ENCODE measurements around the gene CCNI. TPM values are rescaled to one million over a fixed set of nuclear protein-coding genes. Genes with fewer than 3 reads are reported as not detected.

CCNI gene
- polyA plus RNA-seq, 1 donor = 449 TPM

DNA sequence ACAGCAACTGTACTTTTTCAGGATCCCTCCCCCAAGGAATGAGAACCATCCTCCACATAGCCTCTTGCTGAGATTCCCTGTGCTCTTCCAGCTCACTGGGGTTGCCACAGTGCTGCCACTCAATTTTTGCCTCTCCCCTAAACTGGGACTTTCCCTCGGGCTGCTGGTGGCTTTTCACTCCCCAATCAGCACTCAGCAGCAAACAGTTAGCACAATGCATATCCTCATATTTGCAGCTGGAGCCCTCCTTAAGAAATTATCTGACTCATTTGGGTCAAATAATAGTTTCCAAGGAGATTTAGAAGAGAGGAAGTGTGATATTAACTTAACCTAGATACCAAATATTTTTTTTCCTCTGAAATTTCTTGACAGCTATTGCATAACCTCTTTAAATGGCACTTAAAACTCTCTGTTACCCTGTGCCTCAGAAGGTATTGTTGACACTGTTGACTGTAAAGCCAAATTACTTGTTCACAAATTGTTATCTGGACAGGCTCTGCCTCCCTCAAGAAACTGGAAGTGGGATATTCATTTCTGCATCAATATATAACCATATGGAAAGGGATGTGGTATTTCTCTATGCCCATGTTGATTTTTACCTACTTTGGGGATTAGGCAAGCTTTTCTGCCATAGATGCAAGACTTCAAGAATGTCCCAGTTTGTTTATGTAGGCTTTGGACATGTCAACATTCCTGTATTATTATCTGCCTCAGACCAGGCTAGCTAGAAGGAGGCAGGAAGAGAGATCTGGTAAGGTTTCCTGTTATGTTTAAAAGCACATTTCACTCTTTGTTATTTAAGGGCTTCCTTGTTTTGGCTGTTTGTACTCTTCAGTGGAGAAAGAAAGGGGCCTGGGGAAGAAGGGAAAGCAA lies 68.2 kb downstream of the CCNI start:
- DNase-seq = no peak

- no peak for DNase-seq
Observed at GRCh38 chr4:77006753-77007353, 68.9 kb downstream of the CCNI start.

DNA sequence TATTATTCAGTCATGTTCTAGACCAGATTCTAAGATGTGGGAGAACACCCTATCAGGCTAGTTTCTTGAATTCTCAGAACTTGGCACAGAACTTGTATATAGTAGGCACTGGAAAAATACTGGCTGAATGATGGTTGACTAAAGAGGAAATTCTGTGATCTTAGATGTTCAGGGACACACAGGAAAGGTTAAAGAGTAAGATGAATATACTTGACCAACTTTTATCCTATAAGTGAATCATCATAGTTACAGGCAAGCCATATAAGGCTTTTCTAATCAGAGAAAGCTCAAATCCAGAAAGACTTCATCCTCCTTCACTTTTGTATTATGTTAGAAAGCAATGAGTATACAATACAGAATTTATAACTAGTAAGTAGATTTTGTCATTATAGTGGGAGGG lies 72.4 kb downstream of the CCNI start:
- no peak for DNase-seq

DNA sequence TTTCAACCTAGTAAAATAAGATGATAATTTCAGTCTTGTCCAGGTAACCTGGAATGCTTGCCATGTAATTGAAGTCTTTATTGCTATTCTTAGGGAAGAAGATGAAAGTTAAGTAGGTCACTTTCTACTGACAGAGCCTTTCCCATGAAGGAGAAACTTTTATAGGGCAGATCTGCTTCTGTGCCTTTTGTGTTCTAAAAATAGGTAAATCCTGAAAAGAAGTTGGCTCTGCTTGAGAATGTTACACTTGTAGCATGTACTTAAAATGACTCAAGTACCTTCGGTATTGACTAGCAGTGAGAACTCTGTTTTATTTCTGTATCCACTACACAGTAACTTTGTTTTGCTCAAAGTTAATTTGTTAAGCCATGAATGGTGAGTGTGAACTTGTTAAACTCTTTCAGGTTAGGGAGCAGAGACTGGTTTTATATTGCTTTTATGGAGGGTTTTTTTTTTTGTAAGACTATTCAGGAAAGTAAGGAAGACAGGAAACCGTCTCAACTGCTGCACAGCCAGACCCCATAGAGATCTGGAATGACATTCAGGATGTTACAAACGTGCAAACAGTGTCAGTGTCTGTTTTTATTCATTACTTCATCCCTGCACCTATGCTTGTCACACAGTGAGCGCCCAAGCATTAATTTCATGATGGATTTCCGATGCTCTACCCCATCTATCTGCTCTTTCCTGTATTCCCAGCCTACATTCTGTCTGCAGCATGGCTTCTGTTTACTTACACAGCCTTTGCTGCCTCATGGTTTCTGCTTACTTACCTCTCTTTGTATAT lies 73.3 kb downstream of the CCNI start:
- DNase-seq = no peak

- no peak for DNase-seq
Observed at GRCh38 chr4:77001907-77002306, 73.9 kb downstream of the CCNI start.

GRCh38 chr4:76998251-76998901 lies 77.4 kb downstream of the CCNI start:
- DNase-seq = no peak

DNA sequence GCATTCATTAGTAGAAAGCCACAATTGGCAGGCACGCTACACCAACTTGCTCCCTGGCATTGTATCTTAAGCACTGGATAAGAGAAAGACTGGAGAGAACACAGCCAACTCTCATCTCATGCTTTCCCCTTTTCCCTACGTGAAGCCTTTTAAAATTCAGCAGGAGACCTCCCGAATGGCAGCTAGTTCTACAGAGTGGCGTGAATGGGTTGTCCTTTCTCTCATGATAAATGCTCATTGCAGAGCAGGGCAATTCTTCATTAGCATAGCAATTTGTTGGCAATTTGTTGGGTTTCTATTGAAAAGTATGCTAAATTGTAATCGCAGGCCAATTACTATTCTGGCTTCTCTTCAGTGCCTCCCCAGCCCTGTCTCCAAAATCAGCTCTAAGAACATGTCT lies 78.3 kb downstream of the CCNI start:
- DNase-seq = no peak

Other genes with a start within 250 kb of the CCNI start
- 5.0 TPM for gene SOWAHB, start 177.8 kb downstream of the CCNI start, polyA plus RNA-seq (ENCODE audit: insufficient read length)
- gene SEPTIN11, start 126.2 kb downstream of the CCNI start, polyA plus RNA-seq (ENCODE audit: insufficient read length) = 294 TPM
- gene CCNG2, start 81.2 kb upstream of the CCNI start, polyA plus RNA-seq (ENCODE audit: insufficient read length) = 155 TPM

Data from left kidney (tissue), 2 donors.